ENCODE measurements around the gene RELN. TPM values are rescaled to one million over a fixed set of nuclear protein-coding genes. Genes with fewer than 3 reads are reported as not detected.

RELN gene
- total and polyA plus RNA-seq, 9 of the 15 experiments (the other 6 are each of a cell fraction or from before 2014, with no cell fraction given) = 12.9 to 43.2 (median 18.1) TPM

DNA sequence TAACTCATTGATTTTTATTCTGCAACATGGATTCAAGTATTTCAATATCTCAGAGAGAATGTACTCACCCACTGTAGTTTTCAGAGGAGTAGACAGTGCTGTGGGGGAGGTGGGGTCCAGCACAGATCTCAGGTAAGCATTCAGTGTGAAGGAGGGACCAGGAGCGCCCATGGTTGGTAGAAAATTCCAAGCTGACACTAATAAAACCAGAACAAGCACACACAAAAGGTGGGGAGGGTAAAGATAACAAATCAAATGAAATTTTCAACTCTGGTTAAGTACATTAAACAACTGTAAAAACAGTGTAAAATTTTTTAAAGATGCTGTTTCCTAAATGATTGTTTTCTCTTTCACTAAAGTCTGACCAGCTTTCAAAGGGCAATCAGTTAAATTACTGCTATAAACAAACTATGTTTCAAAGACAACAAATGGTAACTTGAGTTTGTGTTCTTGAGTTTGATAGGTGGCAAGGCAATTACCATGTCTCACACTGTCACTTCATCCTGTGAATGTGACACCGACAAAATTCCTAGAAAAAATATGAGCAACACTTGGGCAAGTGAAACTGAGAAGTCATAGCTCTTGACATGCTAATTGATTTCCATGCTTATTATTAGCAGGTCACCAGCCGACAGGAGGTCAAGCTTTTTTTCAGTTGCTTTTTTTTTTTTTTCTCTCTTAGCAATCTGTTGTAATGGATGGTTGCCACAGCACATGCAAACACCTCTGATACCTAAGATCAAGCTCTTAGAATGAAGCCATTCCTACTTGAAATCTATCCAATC lies 337.7 kb downstream of the RELN start (continued):
- TF ChIP-seq, protein P1, sequence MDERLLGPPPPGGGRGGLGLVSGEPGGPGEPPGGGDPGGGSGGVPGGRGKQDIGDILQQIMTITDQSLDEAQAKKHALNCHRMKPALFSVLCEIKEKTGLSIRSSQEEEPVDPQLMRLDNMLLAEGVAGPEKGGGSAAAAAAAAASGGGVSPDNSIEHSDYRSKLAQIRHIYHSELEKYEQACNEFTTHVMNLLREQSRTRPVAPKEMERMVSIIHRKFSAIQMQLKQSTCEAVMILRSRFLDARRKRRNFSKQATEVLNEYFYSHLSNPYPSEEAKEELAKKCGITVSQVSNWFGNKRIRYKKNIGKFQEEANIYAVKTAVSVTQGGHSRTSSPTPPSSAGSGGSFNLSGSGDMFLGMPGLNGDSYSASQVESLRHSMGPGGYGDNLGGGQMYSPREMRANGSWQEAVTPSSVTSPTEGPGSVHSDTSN (CRISPR knock-in tag; IDR thresholded peaks at IDR 0.05; ENCODE audit: low read depth) = no peak
- TF ChIP-seq, protein P1 (tag; conservative IDR thresholded peaks at IDR 0.05; ENCODE audit: low read depth) = peak; percentile 77
- TF ChIP-seq ZNF24 (IDR thresholded peaks at IDR 0.05) (no peak), ZZZ3 (IDR thresholded peaks at IDR 0.05) (no peak), SREBF2 (CRISPR knock-in tag; IDR thresholded peaks at IDR 0.05) (no peak), ZNF79 (CRISPR knock-in tag; IDR thresholded peaks at IDR 0.05; ENCODE audit: low read depth) (no peak), RUNX1 (IDR thresholded peaks at IDR 0.05; ENCODE audit: low read depth) (no peak), SMARCE1 (IDR thresholded peaks at IDR 0.05) (no peak), ZNF316 (IDR thresholded peaks at IDR 0.05) (no peak), MCM7 (IDR thresholded peaks at IDR 0.05) (no peak), HNRNPH1 (optimal IDR thresholded peaks at IDR 0.05; ENCODE audit: low read depth, low read length) (no peak), E4F1 (CRISPR knock-in tag; IDR thresholded peaks at IDR 0.05; ENCODE audit: borderline replicate concordance) (no peak), ZC3H8 (IDR thresholded peaks at IDR 0.05) (no peak), HDAC8 (tag; IDR thresholded peaks at IDR 0.05) (no peak), CEBPB (tag; IDR thresholded peaks at IDR 0.05) (no peak), JUND (IDR thresholded peaks at IDR 0.05; ENCODE audit: borderline replicate concordance, low read depth, low read length) (peak; percentile 26; the same call in 1 of the 2 replicates), JUND (tag; IDR thresholded peaks at IDR 0.05; ENCODE audit: borderline replicate concordance, low read depth, low read length) (no peak), MEIS2 (IDR thresholded peaks at IDR 0.05; ENCODE audit: partially characterized antibody) (peak; percentile 80)
